Ascending aorta (tissue), 2 donors: ENCODE measurements around the gene STARD9. TPM values are rescaled to one million over a fixed set of nuclear protein-coding genes. Genes with fewer than 3 reads are reported as not detected.
"Not testable (repeated sequence)": the region's sequence is repeated elsewhere in the genome, so short reads cannot be mapped to it uniquely, and the experiment has no call there.

Experiments
- DNase-seq, 2 donors: peaks; one replicate each; pipeline ENCODE4 v3.0.0-alpha.2; 2019; ENCODE audit warnings: low spot score in 2 of 2
- H3K27ac ChIP-seq, 2 donors: fragments of 200-600 bp; sonication (generic); one replicate each; pipeline ENCODE4 v1.5.1; 2016 to 2017; ENCODE audit warnings: mild to moderate bottlenecking in 1 of 2
- H3K27me3 ChIP-seq: fragments of 200-600 bp; sonication (generic); one replicate; pipeline ENCODE4 v1.5.1; 2017
- H3K36me3 ChIP-seq, 2 donors: fragments of 200-600 bp; sonication (generic); one replicate each; pipeline ENCODE4 v1.5.1; 2016
- H3K4me1 ChIP-seq, 2 donors: fragments of 200-600 bp; sonication (generic); one replicate each; pipeline ENCODE4 v1.5.1; 2016 to 2017; ENCODE audit warnings: mild to moderate bottlenecking in 1 of 2
- H3K4me3 ChIP-seq, 2 donors: fragments of 200-600 bp; sonication (generic); one replicate each; pipeline ENCODE4 v1.5.1; 2016 to 2017; ENCODE audit warnings: mild to moderate bottlenecking in 1 of 2
- H3K9me3 ChIP-seq, 2 donors: fragments of 200-600 bp; sonication (generic); one replicate each; pipeline ENCODE4 v1.5.1; 2016
- CTCF ChIP-seq, 3 experiments: fragments of 200-600 bp in 2 of 3; fragments of 450-650 bp in 1 of 3; sonication (generic) in 2 of 3; IDR thresholded peaks; one replicate each; pipeline ENCODE4 v1.5.1; 2016 to 2019; ENCODE audit warnings: antibody characterized with exemption in 3 of 3, mild to moderate bottlenecking in 1 of 3, moderate library complexity in 1 of 3
- intact Hi-C: fragments of 100-400 bp; cut with DNase I; formaldehyde crosslinking; loops from one replicate; pipeline ENCODE4 v1.15.1; 2023
- total RNA-seq: library from RNA; depleted of rRNA; stranded (reverse); fragments of >200 nt; gene quantifications from one replicate; pipeline ENCODE4 v1.1.0, GENCODE V29; 2016

The STARD9 gene
- total RNA-seq, 1 donor from 2014 or later = 62.7 TPM

DNA sequence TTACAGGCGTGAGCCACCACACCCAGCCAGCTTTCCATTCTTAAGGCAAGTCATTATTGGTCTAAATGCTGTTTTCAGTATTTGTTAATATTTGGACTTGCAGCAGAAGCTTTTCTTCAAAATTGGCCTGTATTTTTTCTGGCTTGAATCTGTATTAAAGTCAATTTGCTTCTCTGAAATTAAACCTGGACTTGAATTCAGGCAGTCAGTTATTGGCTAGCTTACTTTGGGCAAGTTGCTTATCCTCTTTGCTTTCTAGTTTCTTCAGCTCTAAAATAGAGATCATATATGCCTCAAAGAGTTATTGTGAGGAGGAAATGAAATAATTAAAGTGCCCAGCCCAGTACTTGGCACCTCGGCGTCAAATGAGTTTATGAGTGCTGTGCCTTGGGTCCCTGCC, 17.3 kb downstream of the STARD9 start:
- intact Hi-C loops = no loop called here
- no peaks in the 10 kb centered on the region for H3K36me3 ChIP-seq
- no peaks in the 10 kb centered on the region for H3K9me3 ChIP-seq
- no peaks in the 10 kb centered on the region for H3K27me3 ChIP-seq
- no peak for TF ChIP-seq CTCF (IDR thresholded peaks at IDR 0.05)
- H3K27ac ChIP-seq = peak overlapping the region; percentile 73 to 74
- peaks cover 0 to 17% of the 10 kb centered on the region in 2 donors for H3K4me1 ChIP-seq
- H3K4me3 ChIP-seq = peak overlapping the region in 1 of 2 donors; percentile 37
- no peak for DNase-seq

- Histone ChIP-seq H3K9me3 (no peaks in the 10 kb centered on the region), H3K4me1 (peaks cover 0 to 17% of the 10 kb centered on the region in 2 donors), H3K36me3 (no peaks in the 10 kb centered on the region), H3K27ac (peak overlapping the region; percentile 73 to 74), H3K27me3 (no peaks in the 10 kb centered on the region), H3K4me3 (peak overlapping the region in 1 of 2 donors; percentile 37)
- intact Hi-C loops = no loop called here
- no peak for TF ChIP-seq CTCF (IDR thresholded peaks at IDR 0.05)
- DNase-seq = peak in 1 of 2 donors; percentile 72
Measured at GRCh38 chr15:42593143-42593542, 17.7 kb downstream of the STARD9 start.

DNA sequence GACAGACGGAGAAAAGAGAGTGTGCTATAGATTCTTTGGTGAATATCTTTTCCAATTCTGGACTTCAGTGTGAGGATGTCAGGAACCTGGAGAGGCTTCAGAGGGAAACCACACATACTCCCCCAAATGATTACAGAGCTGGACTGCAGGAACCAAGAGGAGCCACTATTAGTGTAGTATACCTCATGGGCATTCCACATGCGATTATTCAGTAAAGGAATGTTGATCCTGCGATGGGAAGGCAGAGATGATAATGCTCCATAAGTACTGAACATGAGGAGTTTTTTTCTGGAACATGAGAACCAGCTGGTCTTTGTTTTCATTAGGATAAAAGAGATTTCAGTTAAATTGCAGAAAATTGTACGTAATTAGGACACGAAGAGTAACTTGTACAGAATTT, 18.7 kb downstream of the STARD9 start:
- TF ChIP-seq CTCF (IDR thresholded peaks at IDR 0.05) = no peak
- Histone ChIP-seq H3K27ac (peak overlapping the region; percentile 73 to 74), H3K4me1 (peaks cover 0 to 17% of the 10 kb centered on the region in 2 donors), H3K4me3 (no peak overlapping the region), H3K27me3 (no peaks in the 10 kb centered on the region), H3K36me3 (no peaks in the 10 kb centered on the region), H3K9me3 (no peaks in the 10 kb centered on the region)
- peak in 1 of 2 donors; percentile 7 for DNase-seq
- intact Hi-C loops = no loop called here

DNA sequence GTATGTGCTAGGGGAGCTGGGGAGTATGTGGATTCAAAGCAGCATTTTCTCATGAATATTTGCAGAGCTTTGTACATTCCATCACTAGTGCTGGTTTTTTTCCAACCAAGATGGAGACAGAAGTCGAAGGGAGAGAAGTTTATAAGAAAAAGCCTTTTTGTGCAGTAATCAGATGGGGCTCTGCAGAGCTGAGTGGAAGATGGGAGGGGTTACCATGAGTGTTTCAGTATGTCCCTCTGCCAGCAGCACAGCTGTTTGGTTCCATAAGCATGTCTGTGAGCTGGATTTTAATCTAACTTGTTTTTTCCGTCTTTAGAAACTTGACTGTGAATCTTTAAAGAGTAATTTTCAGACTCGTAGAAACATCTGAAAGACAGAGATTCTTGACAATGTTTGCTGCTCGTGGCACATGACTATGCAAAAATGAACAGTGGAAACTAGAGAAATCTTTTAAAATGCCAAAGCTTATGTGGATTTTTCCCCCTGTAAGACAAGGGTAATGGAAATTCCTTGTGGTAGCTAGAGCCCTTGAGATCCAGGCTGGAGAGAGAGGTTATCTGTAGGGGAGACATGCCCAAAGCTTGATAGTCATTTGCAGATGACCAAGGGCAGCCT, 20.3 kb downstream of the STARD9 start:
- Histone ChIP-seq H3K4me1 (peaks cover 0 to 17% of the 10 kb centered on the region in 2 donors), H3K27ac (peak overlapping the region; percentile 47 to 58), H3K27me3 (no peaks in the 10 kb centered on the region), H3K4me3 (no peak overlapping the region), H3K9me3 (no peaks in the 10 kb centered on the region), H3K36me3 (no peaks in the 10 kb centered on the region)
- TF ChIP-seq CTCF (IDR thresholded peaks at IDR 0.05) = no peak
- intact Hi-C loops = no loop called here
- DNase-seq = no peak

- H3K27ac ChIP-seq, H3K27me3 ChIP-seq, intact Hi-C loops, H3K36me3 ChIP-seq, DNase-seq, H3K9me3 ChIP-seq, H3K4me3 ChIP-seq: not testable (repeated sequence)
- peaks cover 11 to 23% of the 10 kb centered on the region in 2 donors for H3K4me1 ChIP-seq
Measured at GRCh38 chr15:42601316-42601715, 25.9 kb downstream of the STARD9 start.

DNA sequence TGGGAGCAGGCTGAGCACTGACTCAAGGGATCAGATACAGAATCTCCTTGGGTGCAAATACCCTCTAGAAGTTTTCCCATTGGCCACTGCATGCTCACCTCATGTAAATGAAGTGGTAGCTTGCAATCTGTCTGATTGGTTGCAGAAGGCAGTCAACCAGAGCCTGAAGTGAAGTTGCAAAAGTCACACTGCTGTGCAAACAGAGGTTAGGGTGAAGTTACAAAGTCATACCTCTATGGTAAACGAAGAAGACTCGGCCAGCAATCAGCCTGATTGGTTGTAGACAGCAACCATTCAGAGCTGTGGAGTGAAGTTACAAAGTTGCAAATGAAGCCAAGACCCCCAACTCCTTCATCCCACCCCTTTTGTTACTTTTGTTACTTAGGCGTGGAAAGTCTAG, 27.1 kb downstream of the STARD9 start:
- Histone ChIP-seq H3K9me3 (no peaks in the 10 kb centered on the region), H3K27me3 (no peaks in the 10 kb centered on the region), H3K4me3 (no peak overlapping the region), H3K4me1 (peaks cover 11 to 18% of the 10 kb centered on the region in 2 donors), H3K36me3 (no peaks in the 10 kb centered on the region), H3K27ac (no peak overlapping the region)
- intact Hi-C loops = no loop called here
- no peak for TF ChIP-seq CTCF (IDR thresholded peaks at IDR 0.05)
- DNase-seq = no peak
